Prostate gland (tissue), 2 donors: ENCODE data around the gene GPR61. TPM values are rescaled to one million over a fixed set of nuclear protein-coding genes. Genes with fewer than 3 reads are reported as not detected.
A peak's percentile ranks its signal among the peaks of the same experiment; 100 is the strongest.

Experiments
- DNase-seq: peaks from one replicate; pipeline ENCODE4 v3.0.0-alpha.2; 2019; ENCODE audit warnings: low spot score
- H3K27ac ChIP-seq, 2 donors: fragments of 200-600 bp; sonication (generic); 2 replicates each; pipeline ENCODE4 v1.5.1; 2017 to 2019
- H3K27me3 ChIP-seq: fragments of 200-600 bp; sonication (generic); replicated peaks from 2 replicates; pipeline ENCODE4 v1.5.1; 2019; ENCODE audit not compliant: insufficient read depth
- H3K36me3 ChIP-seq, 2 donors: fragments of 200-600 bp; sonication (generic); 1 replicate in 1 of 2; 2 replicates in 1 of 2; pipeline versions ENCODE4 v1.5.1 to v1.8.1; 2017 to 2019
- H3K4me1 ChIP-seq: fragments of 200-600 bp; sonication (generic); replicated peaks from 2 replicates; pipeline ENCODE4 v1.5.1; 2019
- H3K4me3 ChIP-seq, 2 donors: fragments of 200-600 bp; sonication (generic); 2 replicates each; pipeline ENCODE4 v1.5.1; 2017 to 2019
- H3K9me3 ChIP-seq: fragments of 200-600 bp; sonication (generic); 2 replicates; pipeline ENCODE4 v1.5.1; 2017
- CTCF ChIP-seq, 4 experiments: fragments of 200-600 bp in 2 of 4; fragments of 450-650 bp in 2 of 4; sonication (generic) in 2 of 4; IDR thresholded peaks; 1 replicate in 3 of 4; 2 replicates in 1 of 4; pipeline ENCODE4 v1.5.1; 2016 to 2019; ENCODE audit warnings: antibody characterized with exemption in 4 of 4, mild to moderate bottlenecking in 2 of 4, moderate library complexity in 2 of 4
- POLR2A ChIP-seq: fragments of 450-650 bp; IDR thresholded peaks from one replicate; pipeline ENCODE4 v1.6.1; 2016; ENCODE audit warnings: antibody characterized with exemption, mild to moderate bottlenecking
- POLR2AphosphoS5 ChIP-seq: sonication (generic); formaldehyde crosslinking; IDR thresholded peaks from one replicate; pipeline ENCODE4 v1.6.1; 2017; ENCODE audit warnings: antibody characterized with exemption
- WGBS: methylation state at CpG from one replicate; pipeline ENCODE4 v1.1.5; 2018; 5-methylcytosine and 5-hydroxymethylcytosine counted together
- intact Hi-C: fragments of 100-400 bp; cut with DNase I; formaldehyde crosslinking; loops from one replicate; pipeline ENCODE4 v1.14.2; 2022
- total RNA-seq, 2 donors: library from RNA; depleted of rRNA; stranded (reverse); fragments of >200 nt; gene quantifications; one replicate each; pipeline ENCODE4 v1.1.0, GENCODE V29; 2016

GPR61 gene
- total RNA-seq, 2 donors from 2014 or later, result 1.2 TPM; not detected in 1

- Histone ChIP-seq H3K36me3 (no peaks in the 10 kb centered on the region), H3K4me1 (no peaks in the 10 kb centered on the region), H3K27ac (no peak overlapping the region), H3K4me3 (no peak overlapping the region), H3K27me3 (no peaks in the 10 kb centered on the region), H3K9me3 (no peaks in the 10 kb centered on the region)
- WGBS, result 75% methylated on average over 13 of the region's 13 CpGs
- TF ChIP-seq POLR2AphosphoS5 (no peak), POLR2A (no peak), CTCF (IDR thresholded peaks at IDR 0.05) (no peak)
- intact Hi-C loops, result loop anchor here (10.0 kb wide), 1 partner anchor 106 kb away; the partner anchor contains the start of gene PSMA5
- DNase-seq, result no peak
Measured at GRCh38 chr1:109530457-109531087, 9.1 kb upstream of the GPR61 start.

DNA sequence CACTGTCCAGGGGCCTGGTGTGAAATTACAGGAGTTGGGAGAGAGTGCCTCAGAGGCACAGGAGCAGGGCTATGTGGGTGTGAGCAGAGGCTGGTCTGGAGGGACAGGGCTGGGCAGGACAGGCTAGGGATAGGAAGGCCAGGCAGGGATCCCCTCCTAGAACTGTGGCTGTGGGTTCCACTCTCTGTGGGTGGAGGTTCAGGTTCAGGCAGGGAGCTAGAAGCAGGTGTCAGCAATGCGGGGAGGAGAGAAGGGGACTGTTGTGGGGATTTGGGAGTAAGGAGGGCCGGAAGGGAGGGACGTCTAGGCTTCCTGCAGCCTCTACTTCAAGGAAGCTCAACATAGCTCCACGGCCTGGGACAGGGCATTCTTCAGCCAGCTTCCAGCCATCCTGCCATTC lies 8.3 kb upstream of the GPR61 start:
- H3K4me3 ChIP-seq, result no peak overlapping the region
- no peaks in the 10 kb centered on the region for H3K4me1 ChIP-seq
- WGBS, result 81% methylated on average over 4 of the region's 4 CpGs
- intact Hi-C loops, result loop anchor here (10.0 kb wide), 1 partner anchor 107 kb away; the partner anchor contains the start of gene PSMA5
- no peaks in the 10 kb centered on the region for H3K36me3 ChIP-seq
- no peak for TF ChIP-seq POLR2A
- no peak for TF ChIP-seq CTCF (IDR thresholded peaks at IDR 0.05)
- TF ChIP-seq POLR2AphosphoS5, result no peak
- H3K27me3 ChIP-seq, result no peaks in the 10 kb centered on the region
- DNase-seq, result no peak
- H3K9me3 ChIP-seq, result no peaks in the 10 kb centered on the region
- no peak overlapping the region for H3K27ac ChIP-seq

- Histone ChIP-seq H3K9me3 (no peaks in the 10 kb centered on the region), H3K27ac (no peak overlapping the region), H3K27me3 (no peaks in the 10 kb centered on the region), H3K4me3 (no peak overlapping the region), H3K4me1 (no peaks in the 10 kb centered on the region), H3K36me3 (no peaks in the 10 kb centered on the region)
- TF ChIP-seq POLR2AphosphoS5 (no peak), CTCF (IDR thresholded peaks at IDR 0.05) (no peak), POLR2A (no peak)
- 73% methylated on average over 15 of the region's 16 CpGs for WGBS
- intact Hi-C loops, result loop anchor here (1.0 to 10.0 kb wide), 2 partner anchors 34 to 107 kb away; partner anchors contain the start of gene PSMA5
- DNase-seq, result no peak
Measured at GRCh38 chr1:109531826-109532364, 7.8 kb upstream of the GPR61 start.

DNA sequence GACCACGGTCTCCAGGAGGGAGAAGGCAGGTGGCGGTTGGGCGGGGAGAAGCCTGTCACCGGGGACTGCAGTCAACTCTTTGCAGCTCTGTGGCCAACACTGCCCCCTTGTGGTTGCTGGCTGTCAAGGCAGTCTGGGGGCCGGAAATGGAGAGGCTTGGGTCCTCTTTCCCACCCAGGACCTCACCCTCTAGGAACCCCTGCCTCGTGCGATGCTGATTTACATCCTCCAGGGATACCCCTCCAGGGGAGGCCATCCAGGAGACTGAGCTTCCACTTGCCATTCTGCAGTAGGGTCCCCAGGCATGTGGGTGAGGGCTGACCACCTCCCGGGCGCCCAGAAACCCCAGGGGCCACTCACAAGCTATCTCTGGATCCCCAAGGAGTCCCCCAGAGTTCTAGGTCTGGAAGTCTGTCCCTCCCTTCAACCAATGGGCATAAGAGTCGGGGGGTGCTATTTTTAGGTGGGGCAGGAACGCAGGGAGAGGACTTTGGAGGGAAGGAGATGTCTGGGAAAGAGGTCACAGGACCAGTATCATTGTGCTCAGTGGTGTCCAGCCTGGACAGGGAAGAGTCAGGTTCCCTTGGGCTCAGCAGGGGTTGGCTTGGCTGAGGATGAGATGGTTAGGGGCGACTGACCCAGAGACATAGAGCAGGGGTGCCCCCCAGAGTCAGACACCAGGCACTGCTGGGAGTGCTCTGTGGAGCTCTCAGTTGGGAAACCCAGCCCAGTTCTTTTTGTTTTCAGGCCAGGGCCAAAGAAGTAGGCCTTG lies 7.1 kb upstream of the GPR61 start:
- H3K4me3 ChIP-seq, result no peak overlapping the region
- DNase-seq, result peak; percentile 74
- intact Hi-C loops, result loop anchor here (1.0 to 10.0 kb wide), 2 partner anchors 34 to 108 kb away; partner anchors contain the start of gene PSMA5
- no peaks in the 10 kb centered on the region for H3K27me3 ChIP-seq
- TF ChIP-seq POLR2AphosphoS5 (peak; percentile 34), CTCF (IDR thresholded peaks at IDR 0.05) (peak; percentile 96 to 97 (median 96)), POLR2A (no peak)
- WGBS, result 21% methylated on average over 12 of the region's 12 CpGs
- no peaks in the 10 kb centered on the region for H3K4me1 ChIP-seq
- no peaks in the 10 kb centered on the region for H3K9me3 ChIP-seq
- H3K36me3 ChIP-seq, result no peaks in the 10 kb centered on the region
- H3K27ac ChIP-seq, result no peak overlapping the region
